Neural progenitor cell (in vitro differentiated cells): ENCODE measurements around the gene TANC1. TPM values are rescaled to one million over a fixed set of nuclear protein-coding genes. Genes with fewer than 3 reads are reported as not detected.
A peak's percentile ranks its signal among the peaks of the same experiment; 100 is the strongest.

Source experiments
- DNase-seq: peaks from one replicate; pipeline ENCODE4 v3.0.0-alpha.2; 2016; ENCODE audit warnings: low spot score
- H2AFZ ChIP-seq: fragments of 200-600 bp; sonication (generic); replicated peaks from 2 replicates; pipeline ENCODE4 v1.6.1; 2016; ENCODE audit warnings: antibody characterized with exemption
- H3F3A ChIP-seq: fragments of 200-600 bp; sonication (generic); 2 replicates; pipeline ENCODE4 v1.6.1; 2016; ENCODE audit warnings: antibody characterized with exemption, low read depth
- H3K27ac ChIP-seq: fragments of 200-600 bp; sonication (generic); 2 replicates; pipeline ENCODE4 v1.5.1; 2016; ENCODE audit warnings: mild to moderate bottlenecking
- H3K27me3 ChIP-seq: fragments of 200-600 bp; sonication (generic); 2 replicates; pipeline ENCODE4 v1.6.1; 2016; ENCODE audit warnings: mild to moderate bottlenecking, moderate library complexity
- H3K36me3 ChIP-seq: fragments of 200-600 bp; sonication (generic); 2 replicates; pipeline ENCODE4 v1.5.1; 2016
- H3K4me1 ChIP-seq: fragments of 200-600 bp; sonication (generic); 2 replicates; pipeline ENCODE4 v1.6.1; 2016; ENCODE audit warnings: mixed run types
- H3K4me2 ChIP-seq: fragments of 200-600 bp; sonication (generic); 2 replicates; pipeline ENCODE4 v1.6.1; 2016
- H3K4me3 ChIP-seq: fragments of 200-600 bp; sonication (generic); 2 replicates; pipeline ENCODE4 v1.5.1; 2016
- H3K79me2 ChIP-seq: fragments of 200-600 bp; sonication (generic); 2 replicates; pipeline ENCODE4 v1.6.1; 2016; ENCODE audit warnings: low read depth
- H3K9ac ChIP-seq: fragments of 200-600 bp; sonication (generic); 2 replicates; pipeline ENCODE4 v1.6.1; 2016
- H3K9me3 ChIP-seq: fragments of 200-600 bp; sonication (generic); 2 replicates; pipeline ENCODE4 v1.5.1; 2016; ENCODE audit warnings: low read depth
- H4K20me1 ChIP-seq: fragments of 200-600 bp; sonication (generic); 2 replicates; pipeline ENCODE4 v1.6.1; 2016; ENCODE audit warnings: low read depth
- H3K27ac Mint-ChIP-seq: 3 replicates; pipeline ENCODE4 v1.8.0; 2021; ENCODE audit warnings: mixed read lengths
- H3K27me3 Mint-ChIP-seq: 2 replicates; pipeline ENCODE4 v1.8.0; 2022; ENCODE audit warnings: low read depth, mild to moderate bottlenecking, inconsistent platforms, moderate library complexity, mixed read lengths; ENCODE audit not compliant: insufficient read depth
- H3K36me3 Mint-ChIP-seq: 3 replicates; pipeline ENCODE4 v1.8.0; 2021; ENCODE audit warnings: mixed read lengths
- H3K4me1 Mint-ChIP-seq: 3 replicates; pipeline ENCODE4 v1.8.0; 2021; ENCODE audit warnings: mixed read lengths
- H3K4me3 Mint-ChIP-seq: 3 replicates; pipeline ENCODE4 v1.8.0; 2021; ENCODE audit warnings: mild to moderate bottlenecking, moderate library complexity, mixed read lengths
- H3K9me3 Mint-ChIP-seq: 3 replicates; pipeline ENCODE4 v1.8.0; 2020; ENCODE audit warnings: mixed read lengths
- EZH2 ChIP-seq: fragments of 200-600 bp; sonication (generic); IDR thresholded peaks from 2 replicates; pipeline ENCODE4 v1.6.1; 2017; ENCODE audit warnings: antibody characterized with exemption, mild to moderate bottlenecking, moderate library complexity
- EZH2phosphoT487 ChIP-seq: fragments of 200-600 bp; sonication (generic); IDR thresholded peaks from 2 replicates; pipeline ENCODE4 v1.6.1; 2017; ENCODE audit warnings: antibody characterized with exemption
- total RNA-seq: library from RNA; depleted of rRNA; stranded (reverse); fragments of >200 nt; gene quantifications from 2 replicates; pipeline ENCODE4 v1.2.3, GENCODE V29; 2015; ENCODE audit warnings: low replicate concordance
- TF ChIP-seq, protein P1 (sequence below): fragments of 200-600 bp; sonication (generic); IDR thresholded peaks from 2 replicates; pipeline ENCODE4 v1.5.1; 2017; ENCODE audit warnings: antibody characterized with exemption, mild to moderate bottlenecking

TANC1 gene
- total RNA-seq, 1 donor from 2014 or later: 11.9 TPM

DNA sequence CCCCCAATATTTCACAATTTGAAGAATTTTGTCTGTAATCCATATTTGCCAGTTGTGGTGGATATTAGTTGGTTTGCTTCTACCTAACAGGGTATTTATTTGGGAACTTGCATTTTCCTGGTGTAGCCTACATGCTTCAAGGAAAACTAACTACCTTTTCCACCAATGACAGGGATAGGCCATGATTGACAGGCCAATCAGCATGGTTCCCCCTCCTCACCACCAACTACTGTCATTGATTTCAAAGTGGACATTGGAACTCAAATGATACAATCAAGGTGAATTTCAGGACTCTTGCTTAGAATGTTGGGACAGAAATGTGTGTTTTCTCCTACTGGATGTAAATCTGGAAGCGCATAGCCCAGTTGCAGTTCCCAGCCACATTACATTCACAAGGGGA is 10.1 kb upstream of the TANC1 start:
- peaks cover 22% of the 10 kb centered on the region for H3K4me1 Mint-ChIP-seq

DNA sequence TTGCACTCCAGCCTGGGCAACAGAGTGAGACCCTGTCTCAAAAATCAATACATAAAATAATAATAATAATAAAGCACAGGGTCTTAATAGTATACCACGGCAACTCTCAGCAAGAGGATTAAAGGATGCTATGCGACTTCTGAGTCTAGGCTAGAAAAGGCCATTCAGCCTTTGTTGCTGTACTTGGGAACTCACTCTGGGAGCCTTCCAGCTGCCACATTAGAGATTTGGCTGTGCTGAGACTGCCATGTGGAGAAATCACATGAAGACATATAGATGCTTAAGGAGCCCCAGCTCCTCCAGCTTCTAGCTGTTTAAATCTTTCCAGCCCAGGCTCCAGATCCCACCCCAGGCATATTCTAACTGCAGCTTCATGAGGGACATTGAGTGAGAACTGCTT is 8.2 kb upstream of the TANC1 start:
- Histone ChIP-seq H3K9me3 (no peaks in the 10 kb centered on the region), H3K27me3 (peaks cover 38% of the 10 kb centered on the region), H3K36me3 (no peaks in the 10 kb centered on the region), H3K4me1 (peaks cover 31% of the 10 kb centered on the region), H3K4me3 (no peak overlapping the region), H3F3A (peaks cover 31% of the 10 kb centered on the region), H3K9ac (no peak overlapping the region), H2AFZ (no peak overlapping the region), H3K79me2 (no peaks in the 10 kb centered on the region), H4K20me1 (no peaks in the 10 kb centered on the region), H3K27ac (no peak overlapping the region), H3K4me2 (no peak overlapping the region)
- Mint-ChIP-seq H3K4me3 (no peak overlapping the region), H3K27me3 (peaks cover 3% of the 10 kb centered on the region), H3K27ac (no peak overlapping the region), H3K4me1 (peaks cover 24% of the 10 kb centered on the region), H3K9me3 (peaks cover 13% of the 10 kb centered on the region), H3K36me3 (peaks cover 2% of the 10 kb centered on the region)
- peak; percentile 33 for DNase-seq
- TF ChIP-seq EZH2phosphoT487: no peak
- TF ChIP-seq EZH2: no peak
- TF ChIP-seq, protein P1, sequence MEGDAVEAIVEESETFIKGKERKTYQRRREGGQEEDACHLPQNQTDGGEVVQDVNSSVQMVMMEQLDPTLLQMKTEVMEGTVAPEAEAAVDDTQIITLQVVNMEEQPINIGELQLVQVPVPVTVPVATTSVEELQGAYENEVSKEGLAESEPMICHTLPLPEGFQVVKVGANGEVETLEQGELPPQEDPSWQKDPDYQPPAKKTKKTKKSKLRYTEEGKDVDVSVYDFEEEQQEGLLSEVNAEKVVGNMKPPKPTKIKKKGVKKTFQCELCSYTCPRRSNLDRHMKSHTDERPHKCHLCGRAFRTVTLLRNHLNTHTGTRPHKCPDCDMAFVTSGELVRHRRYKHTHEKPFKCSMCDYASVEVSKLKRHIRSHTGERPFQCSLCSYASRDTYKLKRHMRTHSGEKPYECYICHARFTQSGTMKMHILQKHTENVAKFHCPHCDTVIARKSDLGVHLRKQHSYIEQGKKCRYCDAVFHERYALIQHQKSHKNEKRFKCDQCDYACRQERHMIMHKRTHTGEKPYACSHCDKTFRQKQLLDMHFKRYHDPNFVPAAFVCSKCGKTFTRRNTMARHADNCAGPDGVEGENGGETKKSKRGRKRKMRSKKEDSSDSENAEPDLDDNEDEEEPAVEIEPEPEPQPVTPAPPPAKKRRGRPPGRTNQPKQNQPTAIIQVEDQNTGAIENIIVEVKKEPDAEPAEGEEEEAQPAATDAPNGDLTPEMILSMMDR: no peak

More for the DNA sequence above, 10.1 kb upstream of the TANC1 start:
- TF ChIP-seq, protein P1: no peak
- TF ChIP-seq EZH2phosphoT487 (no peak), EZH2 (no peak)
- H3K27ac ChIP-seq: no peak overlapping the region
- H3K9ac ChIP-seq: no peak overlapping the region
- peaks cover 18% of the 10 kb centered on the region for H3F3A ChIP-seq
- no peaks in the 10 kb centered on the region for H3K36me3 ChIP-seq
- Mint-ChIP-seq H3K4me3 (no peak overlapping the region), H3K36me3 (peaks cover 2% of the 10 kb centered on the region), H3K9me3 (peaks cover 13% of the 10 kb centered on the region), H3K27ac (no peak overlapping the region), H3K27me3 (peaks cover 3% of the 10 kb centered on the region)
- no peaks in the 10 kb centered on the region for H3K9me3 ChIP-seq
- no peaks in the 10 kb centered on the region for H4K20me1 ChIP-seq
- H2AFZ ChIP-seq: no peak overlapping the region
- peaks cover 19% of the 10 kb centered on the region for H3K27me3 ChIP-seq
- no peaks in the 10 kb centered on the region for H3K79me2 ChIP-seq
- no peak overlapping the region for H3K4me3 ChIP-seq
- no peak overlapping the region for H3K4me2 ChIP-seq
- H3K4me1 ChIP-seq: peaks cover 18% of the 10 kb centered on the region
- no peak for DNase-seq

DNA sequence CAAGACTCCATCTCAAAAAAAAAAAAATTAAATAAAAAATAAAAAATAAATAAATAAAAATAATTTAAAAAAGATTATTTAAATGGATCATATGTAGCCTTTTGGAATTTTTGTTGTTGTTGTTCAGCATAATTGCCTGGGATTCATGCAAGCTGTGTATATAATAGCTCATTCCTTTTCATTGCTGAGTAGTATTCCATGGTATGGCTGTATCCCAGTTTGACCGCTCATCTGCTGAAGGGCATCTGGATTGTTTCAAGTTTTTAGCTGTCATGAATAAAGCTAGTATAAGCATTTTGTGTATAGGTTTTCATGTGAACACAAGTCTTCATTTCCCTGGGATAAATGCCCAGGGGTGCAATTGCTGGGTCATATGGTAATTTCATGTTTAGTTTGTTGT is 6.4 kb upstream of the TANC1 start:
- TF ChIP-seq, protein P1: no peak
- TF ChIP-seq EZH2phosphoT487 (no peak), EZH2 (no peak)
- Histone ChIP-seq H3K79me2 (no peaks in the 10 kb centered on the region), H3K27ac (peak overlapping the region; percentile 19), H2AFZ (no peak overlapping the region), H4K20me1 (no peaks in the 10 kb centered on the region), H3K4me1 (peaks cover 41% of the 10 kb centered on the region), H3K4me3 (no peak overlapping the region), H3K27me3 (peaks cover 50% of the 10 kb centered on the region), H3F3A (peaks cover 40% of the 10 kb centered on the region), H3K4me2 (peak overlapping the region; percentile 72), H3K9ac (no peak overlapping the region), H3K9me3 (no peaks in the 10 kb centered on the region), H3K36me3 (no peaks in the 10 kb centered on the region)
- peaks cover 8% of the 10 kb centered on the region for H3K9me3 Mint-ChIP-seq
- H3K4me1 Mint-ChIP-seq: peaks cover 41% of the 10 kb centered on the region
- H3K27me3 Mint-ChIP-seq: peaks cover 3% of the 10 kb centered on the region
- H3K27ac Mint-ChIP-seq: no peak overlapping the region
- DNase-seq: no peak
- H3K36me3 Mint-ChIP-seq: peaks cover 2% of the 10 kb centered on the region
- no peak overlapping the region for H3K4me3 Mint-ChIP-seq
